NB4 (cell line): ENCODE measurements around the gene TLCD2.

Experiments used
- DNase-seq: peaks from one replicate; pipeline ENCODE4 v3.0.0; 2010; ENCODE audit warnings: low read depth
- H3K4me3 ChIP-seq: one replicate; pipeline ENCODE4 v1.5.1; 2011; ENCODE audit warnings: mild to moderate bottlenecking, low read depth, low read length, moderate library complexity
- MYC ChIP-seq: IDR thresholded peaks from 2 replicates; pipeline ENCODE4 v1.6.1; 2011; ENCODE audit warnings: low read depth, low read length
- POLR2A ChIP-seq: IDR thresholded peaks from 2 replicates; pipeline ENCODE4 v1.6.1; 2011; ENCODE audit warnings: mild to moderate bottlenecking; ENCODE audit not compliant: insufficient read length; ENCODE audit errors: extremely low read depth
- TF ChIP-seq, protein P1 (sequence below): IDR thresholded peaks from 2 replicates; pipeline ENCODE4 v1.6.1; 2011; ENCODE audit warnings: low read depth, low read length
- TF ChIP-seq, protein P2 (sequence below): IDR thresholded peaks from one replicate; pipeline ENCODE4 v1.5.1; 2012; ENCODE audit warnings: low read depth, low read length

The TLCD2 gene

GRCh38 chr17:1714980-1715802 is 5.0 kb upstream of the TLCD2 start:
- TF ChIP-seq, protein P1, sequence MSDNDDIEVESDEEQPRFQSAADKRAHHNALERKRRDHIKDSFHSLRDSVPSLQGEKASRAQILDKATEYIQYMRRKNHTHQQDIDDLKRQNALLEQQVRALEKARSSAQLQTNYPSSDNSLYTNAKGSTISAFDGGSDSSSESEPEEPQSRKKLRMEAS = no peak
- TF ChIP-seq, protein P2, sequence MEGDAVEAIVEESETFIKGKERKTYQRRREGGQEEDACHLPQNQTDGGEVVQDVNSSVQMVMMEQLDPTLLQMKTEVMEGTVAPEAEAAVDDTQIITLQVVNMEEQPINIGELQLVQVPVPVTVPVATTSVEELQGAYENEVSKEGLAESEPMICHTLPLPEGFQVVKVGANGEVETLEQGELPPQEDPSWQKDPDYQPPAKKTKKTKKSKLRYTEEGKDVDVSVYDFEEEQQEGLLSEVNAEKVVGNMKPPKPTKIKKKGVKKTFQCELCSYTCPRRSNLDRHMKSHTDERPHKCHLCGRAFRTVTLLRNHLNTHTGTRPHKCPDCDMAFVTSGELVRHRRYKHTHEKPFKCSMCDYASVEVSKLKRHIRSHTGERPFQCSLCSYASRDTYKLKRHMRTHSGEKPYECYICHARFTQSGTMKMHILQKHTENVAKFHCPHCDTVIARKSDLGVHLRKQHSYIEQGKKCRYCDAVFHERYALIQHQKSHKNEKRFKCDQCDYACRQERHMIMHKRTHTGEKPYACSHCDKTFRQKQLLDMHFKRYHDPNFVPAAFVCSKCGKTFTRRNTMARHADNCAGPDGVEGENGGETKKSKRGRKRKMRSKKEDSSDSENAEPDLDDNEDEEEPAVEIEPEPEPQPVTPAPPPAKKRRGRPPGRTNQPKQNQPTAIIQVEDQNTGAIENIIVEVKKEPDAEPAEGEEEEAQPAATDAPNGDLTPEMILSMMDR = no peak
- no peak for TF ChIP-seq POLR2A
- TF ChIP-seq MYC = no peak
- no peak overlapping the region for H3K4me3 ChIP-seq
- DNase-seq = peak; percentile 52

DNA sequence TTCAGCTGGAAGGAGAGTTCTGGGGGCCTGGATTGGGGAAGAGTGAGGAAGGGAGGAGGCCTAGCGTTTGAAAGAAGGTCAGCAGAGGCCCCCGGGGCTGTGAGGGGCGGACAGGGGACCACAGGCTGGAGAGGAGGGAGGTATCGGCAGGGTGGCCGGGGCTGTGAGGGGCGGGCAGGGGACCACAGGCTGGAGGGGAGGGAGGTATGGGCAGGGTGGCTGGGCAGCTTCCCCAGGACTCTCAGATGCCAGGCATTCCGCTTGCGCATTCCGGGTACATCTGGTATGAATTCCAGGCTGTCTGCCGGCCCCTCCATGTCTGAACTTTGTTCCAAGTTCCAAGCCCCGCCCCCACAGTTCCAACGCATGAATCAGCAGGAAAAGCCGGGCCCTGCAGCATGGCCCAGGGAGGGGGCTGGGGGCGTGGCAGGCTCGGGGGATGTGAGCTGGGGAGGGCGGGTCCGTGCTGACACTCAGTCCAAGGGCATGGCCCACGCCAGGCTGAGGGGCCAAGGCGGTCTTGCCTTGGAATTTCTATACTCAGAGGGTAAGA is 4.3 kb upstream of the TLCD2 start:
- peak; percentile 54 for DNase-seq
- TF ChIP-seq, protein P2 = no peak
- TF ChIP-seq POLR2A (no peak), MYC (no peak)
- TF ChIP-seq, protein P1 = no peak
- H3K4me3 ChIP-seq = no peak overlapping the region

DNA sequence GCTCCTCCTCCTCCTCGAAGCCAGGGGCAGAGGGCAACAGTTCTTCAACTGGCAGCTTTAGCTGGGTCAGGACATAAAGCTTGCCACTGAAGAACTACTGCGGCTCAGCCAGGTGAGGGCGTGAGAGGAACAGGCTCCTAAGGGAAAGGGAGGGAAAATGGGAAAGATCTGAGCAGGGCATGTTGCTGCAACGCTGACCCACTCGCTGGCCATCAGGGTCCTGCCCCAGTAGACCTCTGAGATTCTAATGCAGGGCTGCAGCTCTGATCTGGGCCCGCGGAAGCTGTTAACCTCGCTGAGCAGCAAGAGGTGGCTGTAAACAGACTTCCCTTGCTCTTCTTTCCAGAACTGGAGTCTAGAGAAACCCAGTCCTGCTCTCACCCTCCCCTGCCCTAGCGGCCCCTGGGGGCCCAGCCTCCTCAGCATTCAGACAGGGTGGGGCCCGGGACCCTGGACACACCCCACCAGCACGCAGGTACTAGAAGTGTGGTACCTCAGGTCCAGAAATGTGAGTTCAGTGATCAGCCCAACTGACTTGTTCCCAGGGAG is 3.8 kb upstream of the TLCD2 start:
- H3K4me3 ChIP-seq = no peak overlapping the region
- no peak for DNase-seq
- TF ChIP-seq, protein P1 = no peak
- TF ChIP-seq, protein P2 = peak; percentile 11
- TF ChIP-seq POLR2A (no peak), MYC (no peak)

- TF ChIP-seq, protein P2 = no peak
- no peak for DNase-seq
- no peak overlapping the region for H3K4me3 ChIP-seq
Observed at GRCh38 chr17:1713160-1713877, 3.1 kb upstream of the TLCD2 start.

DNA sequence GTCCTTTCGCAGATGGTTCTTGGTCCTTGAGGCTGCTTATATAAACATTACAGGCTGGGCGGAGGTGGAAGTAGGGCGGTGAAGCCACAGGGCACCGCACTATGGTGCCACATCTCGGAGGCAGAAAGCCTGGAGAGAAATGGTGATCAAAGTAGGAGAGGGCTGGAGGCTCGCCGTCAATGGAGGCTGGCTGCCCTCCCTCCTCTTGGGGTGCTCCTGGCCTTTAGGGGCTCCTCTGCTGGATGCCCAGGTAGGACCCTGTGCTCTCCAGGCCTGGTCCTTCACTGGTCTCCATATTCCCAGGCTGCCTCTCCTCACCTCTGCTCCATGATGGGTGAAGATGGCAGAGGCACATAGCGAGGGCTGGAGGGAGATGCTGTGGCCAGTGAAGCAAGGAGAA is 2.1 kb upstream of the TLCD2 start:
- TF ChIP-seq POLR2A = no peak
- no peak for TF ChIP-seq MYC
- TF ChIP-seq, protein P1 = no peak
- TF ChIP-seq, protein P2 = no peak
- H3K4me3 ChIP-seq = no peak overlapping the region
- DNase-seq = no peak
